A673 (cell line): ENCODE measurements around the gene GAK. TPM values are rescaled to one million over a fixed set of nuclear protein-coding genes. Genes with fewer than 3 reads are reported as not detected.

Source experiments
- BruUV-seq: library from RNA; stranded (reverse); fragments of 400-500 nt; replicated peaks from 2 replicates; lab custom pipeline; 2021; lab: Mats Ljungman, UMichigan
- CTCF ChIA-PET: fragments of 300-600 bp; sonication (Branson Sonifier 250); formaldehyde crosslinking; loops from one replicate; lab custom pipeline; 2022; ENCODE audit warnings: antibody characterized with exemption; lab: Charles Lee
- POLR2A ChIA-PET: fragments of 300-600 bp; sonication (Branson Sonifier 250); formaldehyde crosslinking; loops from one replicate; lab custom pipeline; 2022; ENCODE audit warnings: antibody characterized with exemption; ENCODE audit not compliant: low non-redundant PET; lab: Charles Lee
- DNase-seq: peaks from one replicate; pipeline ENCODE4 v3.0.0-alpha.2; 2015; ENCODE audit warnings: low spot score
- H3K27ac ChIP-seq: fragments of 200-600 bp; sonication (generic); 2 replicates; pipeline ENCODE4 v1.5.1; 2016; ENCODE audit warnings: mixed run types, low read depth, mild to moderate bottlenecking, mixed read lengths, antibody characterized with exemption, low read length; ENCODE audit not compliant: poor library complexity, severe bottlenecking
- H3K27me3 ChIP-seq: fragments of 200-600 bp; sonication (generic); replicated peaks from 2 replicates; pipeline ENCODE4 v1.6.1; 2017; ENCODE audit warnings: mixed run types, low read depth, mild to moderate bottlenecking, mixed read lengths, antibody characterized with exemption, low read length; ENCODE audit not compliant: insufficient read depth, poor library complexity
- H3K36me3 ChIP-seq: fragments of 200-600 bp; sonication (generic); 2 replicates; pipeline ENCODE4 v1.6.1; 2016; ENCODE audit warnings: mixed run types, mild to moderate bottlenecking, mixed read lengths, antibody characterized with exemption, low read length; ENCODE audit not compliant: insufficient read depth, poor library complexity, severe bottlenecking
- H3K4me1 ChIP-seq: fragments of 200-600 bp; sonication (generic); 2 replicates; pipeline ENCODE4 v1.6.1; 2017; ENCODE audit warnings: mixed run types, mild to moderate bottlenecking, mixed read lengths, antibody characterized with exemption, low read length; ENCODE audit not compliant: insufficient read depth, poor library complexity, severe bottlenecking
- H3K4me3 ChIP-seq: fragments of 200-600 bp; sonication (generic); 2 replicates; pipeline ENCODE4 v1.5.1; 2016; ENCODE audit warnings: low read depth, mixed run types, mild to moderate bottlenecking, mixed read lengths, low read length; ENCODE audit not compliant: poor library complexity, severe bottlenecking
- H3K9me3 ChIP-seq: fragments of 200-600 bp; sonication (generic); 2 replicates; pipeline ENCODE4 v1.6.1; 2016; ENCODE audit warnings: mixed run types, low read depth, mild to moderate bottlenecking, mixed read lengths, antibody characterized with exemption, low read length; ENCODE audit not compliant: poor library complexity, severe bottlenecking
- CTCF ChIP-seq: fragments of 300-800, 200-600 bp; sonication (generic); conservative IDR thresholded peaks from 2 replicates; pipeline ENCODE4 v1.5.1; 2017; ENCODE audit warnings: low read depth, mild to moderate bottlenecking, antibody characterized with exemption, low read length, moderate library complexity, mixed read lengths
- EZH2 ChIP-seq: fragments of 200-600 bp; sonication (generic); IDR thresholded peaks from 2 replicates; pipeline ENCODE4 v1.6.1; 2017; ENCODE audit warnings: borderline replicate concordance, low read depth, mild to moderate bottlenecking, mixed read lengths, antibody characterized with exemption, low read length; ENCODE audit not compliant: poor library complexity, severe bottlenecking
- intact Hi-C: fragments of 100-400 bp; cut with micrococcal nuclease; formaldehyde crosslinking; loops from one replicate; pipeline ENCODE4 v1.10.0; 2022; ENCODE audit not compliant: unreplicated experiment
- total RNA-seq: library from RNA; stranded (reverse); gene quantifications from 2 replicates; pipeline ENCODE4 v1.2.3, GENCODE V29; 2021

GAK gene
- total RNA-seq, 1 experiment from 2014 or later, result 96.2 TPM

DNA sequence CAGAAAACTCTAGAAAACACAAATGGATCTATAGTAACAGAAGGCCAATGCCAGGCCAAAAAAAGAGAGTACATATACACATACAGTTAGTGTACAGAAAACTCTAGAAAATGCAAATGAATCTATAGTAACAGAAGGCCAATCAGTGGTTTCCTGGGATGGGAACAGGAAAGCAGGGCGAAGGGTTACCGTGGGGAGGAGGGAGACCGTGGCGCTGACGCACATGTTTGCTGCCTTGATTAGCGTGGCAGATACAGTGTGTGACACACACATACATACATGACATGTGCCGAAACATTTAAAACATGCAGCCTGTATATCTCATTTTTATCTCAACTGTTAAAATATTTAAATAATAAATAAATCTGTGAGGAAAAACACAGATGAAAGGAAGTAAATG is 14.7 kb downstream of the GAK start:
- H3K4me1 ChIP-seq, result no peaks in the 10 kb centered on the region
- H3K27me3 ChIP-seq, result no peaks in the 10 kb centered on the region
- TF ChIP-seq CTCF (no peak), EZH2 (no peak)
- CTCF ChIA-PET, result no interaction called here
- no peak overlapping the region for H3K27ac ChIP-seq
- H3K36me3 ChIP-seq, result no peaks in the 10 kb centered on the region
- no peak overlapping the region for H3K4me3 ChIP-seq
- BruUV-seq, result no TSS peak
- intact Hi-C loops, result no loop called here
- DNase-seq, result no peak
- POLR2A ChIA-PET, result no interaction called here
- no peaks in the 10 kb centered on the region for H3K9me3 ChIP-seq

DNA sequence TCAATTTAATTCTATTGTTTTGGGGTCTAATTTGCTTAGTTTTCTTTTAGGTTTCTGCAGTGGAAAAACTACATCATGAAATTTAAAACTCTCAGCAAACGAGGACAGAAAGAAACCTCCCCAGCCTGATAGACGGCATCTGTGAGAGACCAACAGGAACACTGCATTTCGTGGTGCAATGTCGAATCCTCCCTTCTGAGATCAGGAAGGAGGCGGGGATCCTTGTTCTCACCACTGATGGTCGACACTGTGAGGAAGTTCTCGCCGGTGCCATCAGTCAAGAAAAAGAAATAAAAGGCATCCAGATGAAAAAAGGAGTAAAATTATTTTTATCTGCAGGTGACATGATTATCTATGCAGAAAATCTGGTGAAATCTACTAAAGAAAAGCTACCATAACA is 16.5 kb downstream of the GAK start:
- Histone ChIP-seq H3K27ac (no peak overlapping the region), H3K27me3 (no peaks in the 10 kb centered on the region), H3K4me3 (no peak overlapping the region), H3K36me3 (peaks cover 3% of the 10 kb centered on the region), H3K9me3 (no peaks in the 10 kb centered on the region), H3K4me1 (no peaks in the 10 kb centered on the region)
- no peak for DNase-seq
- intact Hi-C loops, result no loop called here
- ChIA-PET POLR2A (no interaction called here), CTCF (no interaction called here)
- no TSS peak for BruUV-seq
- TF ChIP-seq CTCF (no peak), EZH2 (no peak)

DNA sequence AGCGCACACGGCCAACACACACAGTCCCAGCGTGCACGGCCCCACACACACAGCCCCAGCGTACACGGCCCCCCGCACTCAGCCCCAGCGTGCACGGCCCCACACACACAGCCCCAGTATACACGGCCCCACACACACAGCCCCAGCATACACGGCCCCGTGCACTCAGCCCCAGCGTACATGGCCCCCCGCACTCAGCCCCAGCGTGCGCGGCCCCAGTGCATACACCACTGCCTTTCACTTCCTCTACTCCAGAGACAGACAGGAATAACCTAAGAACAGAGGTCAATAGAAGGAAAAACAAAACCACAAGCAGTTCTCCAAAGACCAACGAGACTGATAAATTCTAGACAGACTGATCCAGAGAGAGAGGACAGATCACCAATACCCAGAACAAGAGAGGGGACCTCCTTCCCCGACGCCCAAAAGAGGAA is 17.1 kb downstream of the GAK start:
- no peak for TF ChIP-seq CTCF
- no peak for TF ChIP-seq EZH2
- POLR2A ChIA-PET, result no interaction called here
- intact Hi-C loops, result no loop called here
- Histone ChIP-seq H3K27me3 (no peaks in the 10 kb centered on the region), H3K9me3 (no peaks in the 10 kb centered on the region), H3K4me3 (no peak overlapping the region), H3K36me3 (peaks cover 3% of the 10 kb centered on the region), H3K27ac (no peak overlapping the region), H3K4me1 (no peaks in the 10 kb centered on the region)
- no peak for DNase-seq
- CTCF ChIA-PET, result no interaction called here
- BruUV-seq, result no TSS peak
